GOT3 (cell line): Measurements from ENCODE around the gene TSPAN10.
"Not testable (repeated sequence)": the region's sequence is repeated elsewhere in the genome, so short reads cannot be mapped to it uniquely, and the experiment has no call there.

Experiments used
- DNase-seq: peaks from one replicate; lab custom pipeline; 2025; ENCODE audit warnings: mixed read lengths; lab: John Stamatoyannopoulos, UW

The TSPAN10 gene

DNA sequence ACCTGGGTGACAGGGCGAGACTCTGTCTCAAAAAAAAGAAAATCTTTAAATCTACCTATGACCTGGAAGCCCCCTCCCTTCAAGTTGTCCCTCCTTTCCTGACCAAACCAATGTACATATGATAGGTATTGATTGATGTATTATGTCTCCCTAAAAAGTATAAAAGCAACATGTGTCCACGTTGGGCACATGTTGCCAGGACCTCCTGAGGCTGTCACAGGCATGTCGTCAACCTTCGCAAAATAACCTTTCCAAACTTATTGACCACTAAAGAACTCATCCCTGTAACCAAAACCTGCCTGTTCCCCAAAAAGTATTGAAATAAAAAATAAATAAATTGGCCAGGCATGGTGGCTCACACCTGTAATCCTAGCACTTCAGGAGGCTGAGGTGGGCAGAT lies 25.0 kb downstream of the TSPAN10 start:
- no peak for DNase-seq

DNA sequence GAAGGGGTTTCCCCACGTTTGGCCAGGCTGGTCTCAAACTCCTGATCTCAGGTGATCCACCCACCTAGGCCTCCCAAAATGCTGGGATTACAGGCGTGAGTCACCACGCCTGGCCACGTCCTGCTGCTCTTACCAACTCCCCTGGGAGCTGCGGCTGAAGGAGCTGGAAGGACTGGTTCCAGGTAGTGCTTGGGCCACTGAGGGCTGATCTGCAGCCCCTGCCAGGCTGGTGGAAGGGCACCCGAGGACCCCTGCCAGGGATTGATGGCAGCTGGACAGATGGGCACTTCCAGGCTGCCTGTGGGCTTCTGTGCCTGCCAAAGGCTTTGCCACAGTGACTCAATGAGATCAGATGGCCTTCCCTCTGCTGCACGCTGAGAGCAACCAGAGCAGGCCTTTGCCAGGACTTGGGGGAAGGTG lies 27.1 kb downstream of the TSPAN10 start:
- no peak for DNase-seq

DNA sequence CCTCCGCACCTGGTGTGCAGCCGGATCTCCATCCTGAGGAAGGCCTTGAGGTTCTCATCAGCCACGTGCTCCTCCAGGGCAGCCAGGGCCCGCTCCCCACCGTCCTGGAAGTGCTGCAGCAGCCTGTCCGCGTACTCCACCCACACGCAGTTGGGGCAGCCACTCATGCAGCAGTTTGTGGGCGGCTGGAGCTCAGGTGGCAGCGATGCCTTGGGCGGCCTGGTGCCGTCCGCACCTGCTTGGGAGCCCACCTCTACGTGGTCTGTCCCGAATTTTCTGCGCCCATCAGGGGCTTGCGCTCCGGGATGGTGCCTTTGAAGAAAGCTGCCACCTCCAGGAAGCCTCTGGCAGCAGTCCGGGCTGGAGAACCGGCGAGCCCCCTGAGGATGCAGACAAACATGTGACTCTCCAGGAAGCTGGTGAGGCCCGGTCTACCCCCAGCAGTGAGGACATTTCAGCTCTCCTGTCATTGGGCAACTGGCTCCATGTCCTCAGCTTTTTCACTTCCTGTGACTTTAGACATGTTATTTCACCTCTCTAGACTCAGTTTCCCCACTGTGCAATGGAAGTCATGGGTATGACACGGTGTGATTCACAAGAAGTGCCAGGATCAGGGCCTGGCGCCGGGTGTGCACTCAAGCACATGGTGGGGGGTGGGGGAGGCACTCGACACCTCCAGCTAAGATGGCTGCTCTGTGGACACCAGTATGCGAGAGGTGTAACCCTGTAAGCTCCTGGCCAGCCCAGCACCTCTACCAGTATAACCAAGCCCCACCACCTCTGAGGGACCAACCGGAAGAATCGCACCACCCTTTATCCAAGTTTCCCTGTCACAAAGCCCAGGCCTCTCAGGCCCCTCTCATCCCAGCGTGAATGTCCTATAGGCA lies 28.5 kb downstream of the TSPAN10 start:
- DNase-seq, result no peak

DNA sequence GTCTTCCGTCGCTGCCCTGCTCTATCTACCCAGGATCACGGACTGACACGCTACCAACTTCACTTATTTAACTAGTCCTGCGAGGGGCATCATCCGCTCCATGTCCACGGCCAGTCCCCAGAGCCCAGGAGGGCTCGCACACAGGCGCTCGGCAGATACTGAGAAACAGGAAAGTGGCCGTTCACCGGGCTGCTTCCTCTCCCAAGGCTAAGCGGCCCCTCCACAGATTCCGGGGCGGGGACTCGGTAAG lies 29.0 kb downstream of the TSPAN10 start:
- no peak for DNase-seq

DNA sequence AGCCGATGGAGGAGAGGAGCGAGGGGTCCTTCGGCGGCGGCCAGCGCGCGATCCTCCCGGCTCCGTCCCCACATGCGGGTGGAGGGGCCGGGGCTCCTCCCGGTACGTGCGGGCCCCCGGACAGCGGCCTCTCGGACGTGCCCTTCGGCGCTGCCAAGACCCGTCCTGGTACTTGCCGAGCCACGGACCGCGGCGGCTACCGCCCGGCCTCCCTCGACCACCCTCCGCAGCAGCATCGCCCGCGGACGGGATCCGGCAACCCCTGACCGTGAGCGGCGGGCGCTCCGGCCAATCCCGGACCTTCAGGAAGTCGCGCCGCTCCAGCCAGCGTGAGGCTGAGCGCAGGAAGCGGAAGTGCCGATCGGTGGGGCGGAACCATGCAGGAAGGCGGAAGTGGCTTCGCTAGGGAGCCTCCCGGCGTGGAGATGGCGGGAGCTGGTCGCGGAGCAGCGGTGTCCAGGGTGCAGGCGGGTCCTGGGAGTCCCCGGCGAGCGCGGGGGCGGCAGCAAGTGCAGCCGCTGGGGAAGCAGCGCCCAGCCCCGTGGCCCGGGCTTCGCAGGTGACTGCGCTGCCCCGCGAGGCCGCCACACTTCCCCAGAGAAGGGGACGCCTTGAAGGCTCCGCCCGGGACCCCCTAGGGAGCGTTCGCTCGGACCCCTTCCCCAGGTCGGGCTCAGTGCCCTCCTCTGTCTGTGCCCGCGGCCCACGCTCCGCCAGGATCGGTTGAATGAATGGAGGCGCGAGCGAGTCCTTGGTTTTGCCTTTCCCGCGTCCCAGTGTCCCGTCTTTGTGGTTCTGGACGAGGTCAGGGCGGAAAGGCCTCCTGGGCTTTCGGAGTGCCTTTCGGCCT lies 29.6 kb downstream of the TSPAN10 start, which contains the start of the genes CCDC137 and OXLD1:
CCDC137 (plus strand) TSS at position 396 of the 850 bp plus-strand sequence; CDS start at position 426, 30 bp downstream.
OXLD1 (minus strand) TSS at position 264 of the 850 bp plus-strand sequence; CDS start at position 236, 28 bp downstream.
- peak; percentile 87 for DNase-seq

DNA sequence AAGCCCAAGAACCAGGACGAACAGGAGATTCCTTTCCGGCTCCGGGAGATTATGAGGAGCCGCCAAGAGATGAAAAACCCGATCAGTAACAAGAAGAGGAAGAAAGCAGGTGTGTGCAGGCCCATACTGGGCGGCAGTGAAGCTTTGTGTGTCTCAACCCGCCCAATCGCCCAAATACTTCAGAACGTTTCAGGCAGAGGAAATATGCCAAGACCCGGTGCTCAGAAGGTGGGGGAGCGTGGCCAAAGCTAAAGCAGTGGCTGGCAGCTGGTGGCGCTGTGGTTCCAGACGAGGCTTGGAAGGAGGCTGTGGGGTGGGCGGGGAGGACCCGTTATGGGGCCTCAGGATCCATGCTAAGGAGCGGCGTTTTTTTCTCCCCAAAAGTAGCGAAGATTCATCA lies 30.8 kb downstream of the TSPAN10 start:
- no peak for DNase-seq

DNA sequence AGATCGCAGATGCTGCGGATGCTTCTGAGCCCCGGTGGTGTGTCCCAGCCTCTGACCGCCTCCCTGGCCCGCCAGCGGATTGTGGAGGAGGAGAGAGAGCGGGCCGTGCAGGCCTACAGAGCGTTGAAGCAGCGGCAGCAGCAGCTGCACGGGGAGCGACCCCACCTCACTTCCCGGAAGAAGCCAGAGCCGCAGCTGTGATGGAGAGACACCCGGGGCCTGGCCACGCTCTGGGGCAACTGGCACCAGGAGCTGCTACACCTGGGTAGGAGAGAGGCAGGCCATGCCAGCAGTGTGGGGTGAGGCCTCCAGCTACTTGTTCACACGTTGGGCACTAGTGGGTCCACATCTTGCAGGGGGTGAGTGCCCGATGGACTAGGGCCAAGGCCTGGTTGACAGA lies 35.5 kb downstream of the TSPAN10 start:
- no peak for DNase-seq

DNA sequence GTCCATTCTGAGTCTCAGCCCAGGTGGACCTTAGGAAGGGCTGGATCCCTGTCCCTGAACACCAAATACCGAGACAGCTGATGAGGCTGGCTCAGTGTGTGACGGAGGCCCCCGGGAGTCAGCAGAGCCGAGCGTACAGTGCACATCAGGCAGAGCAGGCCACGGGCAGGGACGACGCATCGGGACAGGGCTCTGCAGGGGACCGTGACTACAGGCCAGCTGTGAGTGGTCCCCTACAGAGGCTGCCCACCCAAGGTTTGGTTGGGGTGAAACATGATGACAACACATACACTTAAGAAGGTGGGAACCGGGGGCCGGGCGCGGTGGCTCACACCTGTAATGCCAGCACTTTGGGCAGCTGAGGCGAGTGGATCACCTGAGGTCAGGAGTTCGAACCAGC lies 36.0 kb downstream of the TSPAN10 start:
- no peak for DNase-seq

DNA sequence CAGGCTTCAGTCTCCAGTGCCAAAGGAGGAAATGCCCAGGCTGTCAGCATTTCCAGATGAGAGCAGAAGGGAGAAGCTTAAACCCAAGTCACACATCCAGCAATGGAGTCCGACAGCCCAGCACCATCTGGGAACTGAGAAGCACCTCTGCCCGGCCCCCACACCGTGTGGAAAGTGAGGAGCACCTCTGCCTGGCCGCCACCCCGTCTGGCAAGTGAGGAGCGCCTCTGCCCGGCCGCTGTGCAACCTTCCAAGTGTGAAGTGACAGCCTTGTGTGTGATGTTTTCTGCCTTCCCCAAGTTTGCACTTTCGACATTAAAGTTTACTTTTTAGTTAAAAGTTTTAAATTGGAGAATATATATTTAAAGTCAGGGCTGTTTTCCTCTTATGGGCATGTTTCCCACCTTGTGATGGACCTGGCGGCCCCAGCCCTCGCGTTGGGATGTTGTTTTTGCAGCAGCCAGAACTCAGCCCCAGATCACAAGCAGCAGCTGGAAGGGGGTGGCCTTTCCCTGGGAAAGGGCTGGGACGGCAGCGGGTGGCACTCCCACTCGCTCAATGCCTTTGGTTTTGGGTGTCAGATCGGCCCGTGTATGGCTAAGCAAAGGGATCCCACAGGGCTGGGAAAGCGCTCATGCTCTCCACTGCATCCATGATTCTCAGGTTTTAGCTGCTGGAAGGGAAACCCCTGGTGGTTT lies 36.7 kb downstream of the TSPAN10 start:
- DNase-seq, result no peak

DNA sequence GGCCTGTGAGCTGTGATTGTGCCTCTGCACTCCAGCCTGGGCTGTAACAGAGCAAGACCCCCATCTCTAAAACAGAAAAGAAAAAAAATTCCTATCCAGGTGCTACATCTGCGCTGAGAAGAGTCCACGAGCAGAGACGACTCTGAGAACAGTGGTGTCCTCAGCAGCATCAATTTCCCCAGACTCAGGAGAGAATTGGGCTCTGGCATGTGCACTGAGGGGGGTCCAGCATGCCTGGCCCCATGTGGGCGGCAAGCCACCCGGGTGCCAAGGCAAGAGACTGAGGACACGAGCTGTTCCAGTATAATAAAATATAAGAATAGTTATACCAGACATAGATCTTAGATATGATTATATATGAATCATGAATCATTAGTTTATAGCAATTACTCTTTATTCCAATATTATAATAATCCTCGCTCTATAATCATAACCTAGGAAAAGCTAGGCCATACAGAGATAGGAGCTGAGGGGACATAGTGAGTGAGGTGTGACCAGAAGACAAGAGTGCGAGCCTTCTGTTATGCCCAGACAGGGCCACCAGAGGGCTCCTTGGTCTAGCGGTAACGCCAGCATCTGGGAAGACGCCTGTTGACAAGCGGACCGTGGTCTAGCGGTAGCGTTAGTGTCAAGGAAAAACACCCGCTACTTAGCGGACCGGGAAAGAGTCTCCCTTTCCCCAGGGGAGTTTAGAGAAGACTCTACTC lies 38.7 kb downstream of the TSPAN10 start:
- not testable (repeated sequence) for DNase-seq

DNA sequence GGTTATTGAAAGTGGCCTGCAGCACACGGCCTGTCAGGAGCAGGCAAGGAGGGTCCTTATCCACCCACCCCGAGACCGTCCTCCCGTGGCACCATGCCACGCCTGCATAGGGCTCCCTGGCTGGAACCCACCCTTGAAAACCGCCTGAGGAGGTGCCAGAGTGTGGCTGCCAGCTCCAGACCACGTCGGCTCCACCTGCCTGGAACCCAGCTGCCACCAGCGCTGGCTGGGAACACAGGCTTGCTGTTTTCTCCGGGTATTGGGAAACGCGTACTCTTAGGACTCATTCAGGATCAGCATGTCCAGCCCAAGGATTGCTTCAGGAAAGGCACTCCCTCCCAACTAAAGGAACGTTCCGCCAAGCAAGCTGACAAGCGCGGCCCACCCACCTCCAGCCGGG lies 39.9 kb downstream of the TSPAN10 start:
- DNase-seq, result no peak

DNA sequence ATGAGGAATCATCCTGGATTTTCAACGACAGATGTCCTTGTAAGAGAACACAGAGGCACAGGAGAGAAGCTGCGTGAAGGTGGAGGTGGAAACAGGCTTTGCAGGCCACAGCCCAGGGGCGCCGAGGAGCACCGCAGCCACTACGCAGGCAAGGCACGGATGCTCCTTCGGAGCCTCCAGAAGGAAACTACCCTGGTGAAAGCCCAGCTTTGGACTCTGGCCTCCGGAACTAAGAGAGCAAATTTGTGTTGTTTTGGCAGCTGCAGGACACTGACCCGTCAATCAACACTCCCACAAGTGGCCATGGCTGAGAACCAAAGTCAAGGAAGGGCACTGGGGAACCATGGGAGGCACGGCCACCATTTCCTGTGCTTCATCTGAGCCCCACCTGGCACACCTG lies 43.2 kb downstream of the TSPAN10 start:
- DNase-seq, result no peak

DNA sequence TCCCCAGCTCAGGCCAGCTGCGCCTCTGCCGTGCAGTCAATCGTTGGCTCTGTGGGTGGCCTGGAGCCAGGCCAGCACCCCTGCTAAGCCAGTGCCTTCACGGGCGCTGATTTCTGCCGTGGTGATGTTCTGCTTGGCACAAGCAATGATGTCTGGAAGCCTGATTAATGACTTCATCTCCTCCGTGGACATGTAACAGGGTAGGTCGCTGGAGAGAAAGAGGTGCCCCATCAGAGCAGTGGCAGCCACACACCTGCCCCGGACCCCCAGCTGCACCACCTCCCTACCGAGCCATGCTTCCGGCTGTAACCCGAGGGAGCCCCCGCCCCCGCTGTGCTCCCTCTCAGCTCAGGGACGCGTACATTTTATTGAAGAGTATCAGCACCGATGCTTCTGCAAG lies 44.7 kb downstream of the TSPAN10 start:
- no peak for DNase-seq

DNA sequence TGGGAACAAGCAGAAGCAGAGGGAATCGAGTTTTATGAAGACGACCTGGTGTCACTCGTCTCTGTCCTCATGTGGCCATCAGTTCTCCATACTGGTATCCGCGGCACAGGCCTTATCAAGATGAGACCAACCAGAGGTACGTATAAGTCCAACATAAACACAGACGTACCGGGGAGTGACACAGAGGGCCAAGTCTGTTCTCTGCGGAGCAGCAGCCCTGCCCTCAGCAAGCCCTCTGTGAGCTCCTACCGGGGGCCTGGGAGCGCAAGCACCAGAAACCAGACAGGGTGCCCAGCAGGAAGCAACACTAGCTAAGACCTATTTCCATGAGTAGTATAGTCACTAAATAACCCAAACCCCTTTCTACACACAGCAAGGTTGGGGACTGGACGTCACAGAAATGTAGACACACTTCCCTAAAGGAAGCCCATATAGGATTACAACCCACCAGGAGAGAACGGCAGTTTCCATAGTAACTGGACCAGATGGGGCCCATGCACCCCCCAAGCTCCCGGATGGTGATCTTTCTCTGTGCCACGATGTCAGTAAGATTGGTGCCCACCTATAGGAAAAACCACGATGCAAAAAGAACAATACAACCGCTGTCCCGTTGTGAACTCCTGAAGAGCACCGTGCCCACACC lies 45.7 kb downstream of the TSPAN10 start:
- no peak for DNase-seq

DNA sequence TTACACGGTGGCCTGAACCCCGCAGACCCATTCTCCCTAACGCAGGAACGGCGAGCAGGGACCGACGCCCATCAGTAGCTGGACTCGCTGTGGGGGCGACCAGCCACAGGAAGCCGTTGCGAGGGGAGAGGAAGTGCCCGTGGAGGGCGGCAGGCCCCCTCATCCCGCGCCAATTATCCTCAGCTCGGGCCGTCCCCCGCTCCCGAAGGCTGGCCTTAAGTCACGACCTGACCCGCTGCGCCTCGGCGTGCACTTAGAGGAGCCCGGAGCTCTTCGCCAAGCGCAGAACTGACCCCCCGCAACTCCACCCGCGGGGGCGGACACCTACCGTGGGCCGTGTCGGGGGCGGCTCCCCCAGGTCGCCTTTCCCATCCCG lies 46.2 kb downstream of the TSPAN10 start:
- no peak for DNase-seq

DNA sequence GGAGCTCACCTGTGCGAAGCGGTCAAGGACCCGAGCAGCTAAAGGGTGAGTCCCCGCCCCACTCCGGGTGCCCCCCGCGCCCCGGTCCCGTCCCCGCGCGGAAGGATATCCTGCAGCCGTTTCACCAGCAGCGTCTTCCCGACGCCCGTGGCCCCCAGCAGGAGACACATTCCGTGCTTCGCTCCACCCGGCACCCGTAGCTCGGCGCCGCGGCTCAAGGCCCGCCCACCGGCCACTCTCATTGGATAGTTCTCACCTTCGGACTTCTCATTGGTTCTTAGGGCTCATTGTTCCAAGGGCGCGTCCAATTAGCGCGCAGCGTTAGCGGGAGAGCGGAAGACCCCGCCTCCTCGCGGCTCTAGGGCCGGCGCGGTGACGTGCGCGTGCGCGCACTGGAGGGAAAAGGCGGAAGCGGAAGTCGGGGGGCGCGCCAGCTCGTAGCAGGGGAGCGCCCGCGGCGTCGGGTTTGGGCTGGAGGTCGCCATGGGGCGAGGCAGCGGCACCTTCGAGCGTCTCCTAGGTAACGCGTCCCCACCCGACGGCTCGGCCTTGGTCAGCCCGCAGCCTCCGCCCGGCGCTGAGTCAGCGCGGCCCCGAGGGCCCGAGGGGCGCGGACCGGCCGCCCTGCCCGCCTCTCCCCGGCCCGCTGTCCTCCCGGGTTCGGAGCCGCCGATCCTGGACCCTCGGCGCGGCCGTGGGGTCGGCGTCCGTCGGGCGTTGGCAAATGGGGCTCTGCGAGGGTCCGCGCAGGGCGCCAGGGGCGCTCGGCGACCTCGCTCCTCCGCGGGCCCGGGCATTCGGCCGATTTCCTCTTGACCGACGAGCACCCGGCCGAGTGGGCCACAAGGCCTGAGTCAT lies 46.8 kb downstream of the TSPAN10 start, which contains the start of the genes ARL16 and HGS:
ARL16 (minus strand) TSS at position 214 of the 858 bp plus-strand sequence; CDS start at position 170, 44 bp downstream.
HGS (plus strand) TSS at position 428 of the 858 bp plus-strand sequence; CDS start at position 484, 56 bp downstream.
- DNase-seq, result peak; percentile 98

DNA sequence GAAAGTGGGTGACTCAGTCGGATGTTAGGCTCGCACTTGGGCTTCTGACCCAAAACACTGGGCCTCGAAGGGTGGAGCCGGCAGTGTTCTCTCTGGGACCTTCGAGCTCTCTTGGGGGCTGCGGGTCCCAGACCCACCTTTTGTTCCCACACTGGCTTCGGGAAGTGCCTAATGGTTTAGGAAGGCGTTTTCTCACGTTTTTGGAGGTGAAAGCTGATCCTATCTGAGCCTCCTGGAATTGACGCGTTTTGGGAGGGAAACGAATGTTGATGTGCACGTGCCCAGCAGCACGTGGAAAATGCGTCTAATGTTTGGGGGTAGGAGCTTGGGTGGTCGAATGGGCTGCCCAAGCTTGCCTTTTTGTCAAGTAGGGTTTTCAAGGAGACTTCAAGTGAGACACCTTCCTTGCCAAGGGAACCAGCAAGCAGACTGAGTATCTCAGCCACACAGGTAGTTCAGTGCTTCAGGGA lies 47.5 kb downstream of the TSPAN10 start:
- DNase-seq, result no peak

DNA sequence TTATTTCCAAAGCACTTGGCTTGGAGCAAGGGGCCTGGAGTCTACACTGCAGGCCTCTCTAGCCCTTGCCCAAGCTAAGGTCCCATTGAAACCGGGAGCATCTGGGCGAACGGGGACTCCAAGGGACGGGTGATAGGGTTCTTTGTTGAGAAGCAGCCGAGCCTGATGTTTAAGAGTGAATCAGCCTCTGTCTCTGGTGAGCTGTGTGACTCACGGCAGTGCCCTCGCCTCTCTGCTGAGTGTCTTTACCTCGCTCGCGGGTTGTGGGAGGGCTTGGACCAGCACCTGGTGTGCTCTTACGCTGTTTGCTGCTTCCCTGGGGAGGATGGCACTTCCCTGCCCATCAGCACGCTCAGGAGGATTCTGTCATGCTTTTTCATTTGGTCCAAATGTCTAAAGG lies 48.1 kb downstream of the TSPAN10 start:
- DNase-seq, result no peak

DNA sequence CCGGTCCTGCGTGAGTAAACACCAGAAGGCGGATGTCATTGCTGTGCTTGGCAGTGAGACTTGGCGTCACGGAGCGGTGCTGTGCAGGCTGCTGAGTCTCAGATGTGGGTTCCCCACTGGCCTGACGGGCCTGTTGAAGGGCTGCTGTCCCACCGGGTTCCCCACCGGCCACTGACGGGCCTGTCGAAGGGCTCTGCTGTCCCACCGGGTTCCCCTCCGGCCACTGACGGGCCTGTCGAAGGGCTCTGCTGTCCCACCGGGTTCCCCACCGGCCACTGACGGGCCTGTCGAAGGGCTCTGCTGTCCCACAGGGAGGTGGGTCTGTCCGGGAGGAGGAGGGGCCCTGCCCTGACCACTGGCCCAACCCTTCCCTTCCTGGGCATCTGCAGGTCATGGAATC lies 49.6 kb downstream of the TSPAN10 start:
- DNase-seq, result no peak
